ENCODE measurements around the gene KRTAP5-11. TPM values are rescaled to one million over a fixed set of nuclear protein-coding genes. Genes with fewer than 3 reads are reported as not detected.
A peak's percentile ranks its signal among the peaks of the same experiment; 100 is the strongest.
"Not testable (repeated sequence)": the region's sequence is repeated elsewhere in the genome, so short reads cannot be mapped to it uniquely, and the experiment has no call there.

Gene KRTAP5-11
- total RNA-seq, 1 experiment from 2014 or later: not detected

- TF ChIP-seq CTCF (IDR thresholded peaks at IDR 0.05; ENCODE audit: insufficient read depth in 1 of 2, low read depth in 1 of 2, low read length in 1 of 2, severe bottlenecking in 1 of 2, unreplicated experiment in 1 of 2): no peak
- no peak overlapping the region for H3K27ac Mint-ChIP-seq (ENCODE audit: unreplicated experiment)
- H3K27me3 Mint-ChIP-seq (ENCODE audit: insufficient read depth, unreplicated experiment): no peaks in the 10 kb centered on the region
- intact Hi-C loops (cut with micrococcal nuclease; ENCODE audit: unreplicated experiment): no loop called here
- Histone ChIP-seq H3K9me3 (no peaks in the 10 kb centered on the region), H3K27me3 (replicated peaks; ENCODE audit: control insufficient read depth, insufficient read depth, low read length) (no peaks in the 10 kb centered on the region), H3K4me3 (ENCODE audit: low read depth, low read length) (no peak overlapping the region), H3K36me3 (ENCODE audit: control insufficient read depth, insufficient read depth, low read length) (no peaks in the 10 kb centered on the region), H3K4me1 (peaks cover 7% of the 10 kb centered on the region)
- H3K4me1 Mint-ChIP-seq (ENCODE audit: low read depth, unreplicated experiment): peaks cover 14% of the 10 kb centered on the region
- peaks cover 10% of the 10 kb centered on the region for H3K9me3 Mint-ChIP-seq (ENCODE audit: unreplicated experiment)
- DNase-seq: peak in 1 of 2 experiments; percentile 32
- BruUV-seq (replicated peaks): no TSS peak
- POLR2A ChIA-PET: no interaction called here
- CTCF ChIA-PET: no interaction called here
- H3K4me3 Mint-ChIP-seq (ENCODE audit: unreplicated experiment): no peak overlapping the region
- no peaks in the 10 kb centered on the region for H3K36me3 Mint-ChIP-seq (ENCODE audit: insufficient read depth, unreplicated experiment)
Observed at GRCh38 chr11:71537537-71537936, 45.1 kb downstream of the KRTAP5-11 start.

- DNase-seq: peak in 1 of 2 experiments; percentile 9
- no peak overlapping the region for H3K27ac Mint-ChIP-seq (ENCODE audit: unreplicated experiment)
- H3K36me3 Mint-ChIP-seq (ENCODE audit: insufficient read depth, unreplicated experiment): no peaks in the 10 kb centered on the region
- Histone ChIP-seq H3K4me1 (peaks cover 7% of the 10 kb centered on the region), H3K9me3 (no peaks in the 10 kb centered on the region), H3K4me3 (ENCODE audit: low read depth, low read length) (no peak overlapping the region), H3K27me3 (replicated peaks; ENCODE audit: control insufficient read depth, insufficient read depth, low read length) (no peaks in the 10 kb centered on the region), H3K36me3 (ENCODE audit: control insufficient read depth, insufficient read depth, low read length) (no peaks in the 10 kb centered on the region)
- H3K27me3 Mint-ChIP-seq (ENCODE audit: insufficient read depth, unreplicated experiment): no peaks in the 10 kb centered on the region
- H3K4me3 Mint-ChIP-seq (ENCODE audit: unreplicated experiment): no peak overlapping the region
- ChIA-PET CTCF (no interaction called here), POLR2A (no interaction called here)
- BruUV-seq (replicated peaks): no TSS peak
- intact Hi-C loops (cut with micrococcal nuclease; ENCODE audit: unreplicated experiment): no loop called here
- peaks cover 14% of the 10 kb centered on the region for H3K4me1 Mint-ChIP-seq (ENCODE audit: low read depth, unreplicated experiment)
- no peak for TF ChIP-seq CTCF (IDR thresholded peaks at IDR 0.05; ENCODE audit: insufficient read depth in 1 of 2, low read depth in 1 of 2, low read length in 1 of 2, severe bottlenecking in 1 of 2, unreplicated experiment in 1 of 2)
- H3K9me3 Mint-ChIP-seq (ENCODE audit: unreplicated experiment): peaks cover 4% of the 10 kb centered on the region
Observed at GRCh38 chr11:71535825-71536224, 46.9 kb downstream of the KRTAP5-11 start.

- POLR2A ChIA-PET; H3K4me3 Mint-ChIP-seq (ENCODE audit: unreplicated experiment); H3K4me3 ChIP-seq (ENCODE audit: low read depth, low read length); H3K27me3 Mint-ChIP-seq (ENCODE audit: insufficient read depth, unreplicated experiment); intact Hi-C loops (cut with micrococcal nuclease; ENCODE audit: unreplicated experiment); H3K27me3 ChIP-seq (replicated peaks; ENCODE audit: control insufficient read depth, insufficient read depth, low read length); H3K9me3 ChIP-seq; H3K36me3 ChIP-seq (ENCODE audit: control insufficient read depth, insufficient read depth, low read length); H3K9me3 Mint-ChIP-seq (ENCODE audit: unreplicated experiment); H3K4me1 ChIP-seq; BruUV-seq (replicated peaks); H3K27ac Mint-ChIP-seq (ENCODE audit: unreplicated experiment); H3K36me3 Mint-ChIP-seq (ENCODE audit: insufficient read depth, unreplicated experiment): not testable (repeated sequence)
- DNase-seq: peak in 1 of 2 experiments; percentile 30
- H3K4me1 Mint-ChIP-seq (ENCODE audit: low read depth, unreplicated experiment): peaks cover 14% of the 10 kb centered on the region
- CTCF ChIA-PET: interaction anchor here (0.9 kb wide), 1 partner anchor 45 kb away, joined by 3 read pairs; no protein-coding TSS in a partner anchor
Observed at GRCh38 chr11:71534711-71535608, 47.7 kb downstream of the KRTAP5-11 start.
